Measurements from ENCODE around the gene ACSS1. TPM values are rescaled to one million over a fixed set of nuclear protein-coding genes. Genes with fewer than 3 reads are reported as not detected.

ACSS1 gene
- total RNA-seq = 10 to 100 TPM; 22.9 to 23.9 TPM

- POLR2A ChIA-PET = interaction anchor here (1.0 to 1.4 kb wide), 6 partner anchors 11 to 138 kb away, joined by 3 to 7 read pairs (median 4); partner anchors contain the start of gene APMAP
- CTCF ChIA-PET = interaction anchor here (1.2 to 4.2 kb wide), 3 partner anchors 24 to 121 kb away, joined by 3 to 17 read pairs (median 4); no protein-coding TSS in a partner anchor
Measured at GRCh38 chr20:25058051-25058846, at the start of gene ACSS1. ACSS1 (minus strand) TSS chr20:25058139; CDS start chr20:25058102, 37 bp downstream.

GRCh38 chr20:25103526-25103925 lies 45.6 kb upstream of the ACSS1 start:
- ChIA-PET POLR2A (no interaction called here), CTCF (no interaction called here)

- CTCF ChIA-PET = no interaction called here
- POLR2A ChIA-PET = no interaction called here
Measured at GRCh38 chr20:25100914-25101313, 43.0 kb upstream of the ACSS1 start.

- ChIA-PET CTCF (no interaction called here), POLR2A (no interaction called here)
Measured at GRCh38 chr20:25099601-25100140, 41.7 kb upstream of the ACSS1 start.

GRCh38 chr20:25097498-25097897 lies 39.6 kb upstream of the ACSS1 start:
- POLR2A ChIA-PET = no interaction called here
- CTCF ChIA-PET = no interaction called here

- ChIA-PET CTCF (interaction anchor here (0.9 kb wide), 1 partner anchor 86 kb away, joined by 3 read pairs; no protein-coding TSS in a partner anchor), POLR2A (no interaction called here)
Measured at GRCh38 chr20:25090492-25091429, 32.8 kb upstream of the ACSS1 start.

- ChIA-PET POLR2A (no interaction called here), CTCF (no interaction called here)
Measured at GRCh38 chr20:25089662-25090061, 31.7 kb upstream of the ACSS1 start.

- POLR2A ChIA-PET = no interaction called here
- CTCF ChIA-PET = no interaction called here
Measured at GRCh38 chr20:25089096-25089495, 31.2 kb upstream of the ACSS1 start.

GRCh38 chr20:25088267-25088666 lies 30.3 kb upstream of the ACSS1 start:
- POLR2A ChIA-PET = no interaction called here

GRCh38 chr20:25087186-25087929 lies 29.4 kb upstream of the ACSS1 start:
- CTCF ChIA-PET = no interaction called here

More at GRCh38 chr20:25088267-25088666, 30.3 kb upstream of the ACSS1 start:
- CTCF ChIA-PET = no interaction called here

GRCh38 chr20:25085756-25086495 lies 28.0 kb upstream of the ACSS1 start:
- ChIA-PET POLR2A (no interaction called here), CTCF (interaction anchor here (0.7 kb wide), 1 partner anchor 60 kb away, joined by 3 read pairs; no protein-coding TSS in a partner anchor)

More at GRCh38 chr20:25087186-25087929, 29.4 kb upstream of the ACSS1 start:
- POLR2A ChIA-PET = no interaction called here

GRCh38 chr20:25084626-25085187 lies 26.8 kb upstream of the ACSS1 start:
- ChIA-PET POLR2A (no interaction called here), CTCF (no interaction called here)

- CTCF ChIA-PET = interaction anchor here (0.5 kb wide), 1 partner anchor 286 kb away, joined by 3 read pairs; no protein-coding TSS in a partner anchor
- POLR2A ChIA-PET = no interaction called here
Measured at GRCh38 chr20:25083773-25084625, 26.1 kb upstream of the ACSS1 start.

GRCh38 chr20:25083141-25083772 lies 25.3 kb upstream of the ACSS1 start:
- ChIA-PET POLR2A (no interaction called here), CTCF (interaction anchor here (0.5 kb wide), 1 partner anchor 287 kb away, joined by 3 read pairs; no protein-coding TSS in a partner anchor)

- ChIA-PET CTCF (interaction anchor here (0.7 to 0.8 kb wide), 2 partner anchors 25 to 117 kb away, joined by 3 to 4 read pairs; partner anchors contain the start of gene ACSS1), POLR2A (no interaction called here)
Measured at GRCh38 chr20:25082498-25082873, 24.5 kb upstream of the ACSS1 start.

- POLR2A ChIA-PET = no interaction called here
- CTCF ChIA-PET = interaction anchor here (0.7 to 0.8 kb wide), 2 partner anchors 24 to 118 kb away, joined by 3 to 4 read pairs; partner anchors contain the start of gene ACSS1
Measured at GRCh38 chr20:25081730-25082497, 24.0 kb upstream of the ACSS1 start, which contains the start of gene VSX1. VSX1 (minus strand) TSS chr20:25082141; CDS start chr20:25082096, 45 bp downstream.
